Thyroid gland (tissue), 4 donors: ENCODE measurements around the gene MOGAT3.

Experiments used
- CTCF ChIP-seq, 6 experiments: fragments of 200-600 bp in 3 of 6; fragments of 450-650 bp in 3 of 6; sonication (generic) in 3 of 6; IDR thresholded peaks; one replicate each; pipeline ENCODE4 v1.5.1; 2016 to 2019; ENCODE audit warnings: antibody characterized with exemption in 6 of 6, mild to moderate bottlenecking in 2 of 6, inconsistent platforms in 1 of 6, moderate library complexity in 1 of 6
- POLR2A ChIP-seq, 2 donors: fragments of 450-650 bp; IDR thresholded peaks; one replicate each; pipeline ENCODE4 v1.6.1; 2017; ENCODE audit warnings: antibody characterized with exemption in 2 of 2, mild to moderate bottlenecking in 2 of 2, moderate library complexity in 1 of 2

GRCh38 chr7:101174322-101174854 lies 26.4 kb downstream of the MOGAT3 start:
- TF ChIP-seq CTCF (IDR thresholded peaks at IDR 0.05) (no peak), POLR2A (IDR thresholded peaks at IDR 0.05) (no peak)
